ENCODE data around the gene LRRC36. TPM values are rescaled to one million over a fixed set of nuclear protein-coding genes. Genes with fewer than 3 reads are reported as not detected.

LRRC36 gene
- total and polyA plus RNA-seq, 9 of the 15 experiments (the other 6 are each of a cell fraction or from before 2014, with no cell fraction given), result 0.09 to 0.40 (median 0.17) TPM; not detected in 1

DNA sequence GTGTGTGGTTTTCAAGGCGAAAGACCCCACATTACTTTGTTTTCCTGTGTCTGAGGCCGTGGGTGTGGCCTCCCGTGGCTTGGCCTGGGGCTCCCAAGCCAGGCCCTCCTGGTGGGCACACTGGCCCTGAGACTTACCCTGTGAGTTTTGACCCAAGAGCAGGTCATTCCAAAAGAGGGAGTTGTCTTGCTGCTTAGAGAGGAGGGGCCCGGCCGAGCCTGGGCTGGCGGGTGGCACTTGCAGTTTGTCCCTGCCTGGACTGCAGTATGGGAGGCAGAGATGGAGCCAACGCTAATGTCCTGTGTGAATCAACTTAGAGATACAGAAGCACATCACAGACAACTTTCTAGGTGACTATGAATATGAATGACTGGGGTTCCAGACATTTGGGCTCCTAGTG, 24.5 kb upstream of the LRRC36 start (continued):
- TF ChIP-seq, protein P1, sequence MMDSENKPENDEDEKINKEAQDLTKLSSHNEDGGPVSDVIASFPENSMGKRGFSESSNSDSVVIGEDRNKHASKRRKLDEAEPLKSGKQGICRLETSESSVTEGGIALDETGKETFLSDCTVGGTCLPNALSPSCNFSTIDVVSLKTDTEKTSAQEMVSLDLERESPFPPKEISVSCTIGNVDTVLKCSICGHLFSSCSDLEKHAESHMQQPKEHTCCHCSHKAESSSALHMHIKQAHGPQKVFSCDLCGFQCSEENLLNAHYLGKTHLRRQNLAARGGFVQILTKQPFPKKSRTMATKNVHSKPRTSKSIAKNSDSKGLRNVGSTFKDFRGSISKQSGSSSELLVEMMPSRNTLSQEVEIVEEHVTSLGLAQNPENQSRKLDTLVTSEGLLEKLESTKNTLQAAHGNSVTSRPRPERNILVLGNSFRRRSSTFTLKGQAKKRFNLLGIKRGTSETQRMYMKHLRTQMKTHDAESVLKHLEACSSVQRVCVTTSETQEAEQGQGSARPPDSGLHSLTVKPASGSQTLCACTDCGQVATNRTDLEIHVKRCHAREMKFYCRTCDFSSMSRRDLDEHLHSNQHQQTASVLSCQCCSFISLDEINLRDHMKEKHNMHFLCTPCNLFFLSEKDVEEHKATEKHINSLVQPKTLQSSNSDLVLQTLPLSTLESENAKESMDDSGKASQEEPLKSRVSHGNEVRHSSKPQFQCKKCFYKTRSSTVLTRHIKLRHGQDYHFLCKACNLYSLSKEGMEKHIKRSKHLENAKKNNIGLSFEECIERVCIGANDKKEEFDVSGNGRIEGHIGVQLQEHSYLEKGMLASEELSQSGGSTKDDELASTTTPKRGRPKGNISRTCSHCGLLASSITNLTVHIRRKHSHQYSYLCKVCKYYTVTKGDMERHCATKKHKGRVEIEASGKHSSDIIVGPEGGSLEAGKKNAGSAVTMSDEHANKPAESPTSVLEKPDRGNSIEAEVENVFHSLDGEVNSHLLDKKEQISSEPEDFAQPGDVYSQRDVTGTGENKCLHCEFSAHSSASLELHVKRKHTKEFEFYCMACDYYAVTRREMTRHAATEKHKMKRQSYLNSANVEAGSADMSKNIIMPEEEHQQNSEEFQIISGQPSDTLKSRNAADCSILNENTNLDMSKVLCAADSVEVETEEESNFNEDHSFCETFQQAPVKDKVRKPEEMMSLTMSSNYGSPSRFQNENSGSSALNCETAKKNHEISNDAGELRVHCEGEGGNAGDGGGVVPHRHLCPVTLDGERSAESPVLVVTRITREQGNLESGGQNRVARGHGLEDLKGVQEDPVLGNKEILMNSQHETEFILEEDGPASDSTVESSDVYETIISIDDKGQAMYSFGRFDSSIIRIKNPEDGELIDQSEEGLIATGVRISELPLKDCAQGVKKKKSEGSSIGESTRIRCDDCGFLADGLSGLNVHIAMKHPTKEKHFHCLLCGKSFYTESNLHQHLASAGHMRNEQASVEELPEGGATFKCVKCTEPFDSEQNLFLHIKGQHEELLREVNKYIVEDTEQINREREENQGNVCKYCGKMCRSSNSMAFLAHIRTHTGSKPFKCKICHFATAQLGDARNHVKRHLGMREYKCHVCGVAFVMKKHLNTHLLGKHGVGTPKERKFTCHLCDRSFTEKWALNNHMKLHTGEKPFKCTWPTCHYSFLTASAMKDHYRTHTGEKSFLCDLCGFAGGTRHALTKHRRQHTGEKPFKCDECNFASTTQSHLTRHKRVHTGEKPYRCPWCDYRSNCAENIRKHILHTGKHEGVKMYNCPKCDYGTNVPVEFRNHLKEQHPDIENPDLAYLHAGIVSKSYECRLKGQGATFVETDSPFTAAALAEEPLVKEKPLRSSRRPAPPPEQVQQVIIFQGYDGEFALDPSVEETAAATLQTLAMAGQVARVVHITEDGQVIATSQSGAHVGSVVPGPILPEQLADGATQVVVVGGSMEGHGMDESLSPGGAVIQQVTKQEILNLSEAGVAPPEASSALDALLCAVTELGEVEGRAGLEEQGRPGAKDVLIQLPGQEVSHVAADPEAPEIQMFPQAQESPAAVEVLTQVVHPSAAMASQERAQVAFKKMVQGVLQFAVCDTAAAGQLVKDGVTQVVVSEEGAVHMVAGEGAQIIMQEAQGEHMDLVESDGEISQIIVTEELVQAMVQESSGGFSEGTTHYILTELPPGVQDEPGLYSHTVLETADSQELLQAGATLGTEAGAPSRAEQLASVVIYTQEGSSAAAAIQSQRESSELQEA (IDR thresholded peaks at IDR 0.05; ENCODE audit: low read depth), result no peak
- TF ChIP-seq, protein P2, sequence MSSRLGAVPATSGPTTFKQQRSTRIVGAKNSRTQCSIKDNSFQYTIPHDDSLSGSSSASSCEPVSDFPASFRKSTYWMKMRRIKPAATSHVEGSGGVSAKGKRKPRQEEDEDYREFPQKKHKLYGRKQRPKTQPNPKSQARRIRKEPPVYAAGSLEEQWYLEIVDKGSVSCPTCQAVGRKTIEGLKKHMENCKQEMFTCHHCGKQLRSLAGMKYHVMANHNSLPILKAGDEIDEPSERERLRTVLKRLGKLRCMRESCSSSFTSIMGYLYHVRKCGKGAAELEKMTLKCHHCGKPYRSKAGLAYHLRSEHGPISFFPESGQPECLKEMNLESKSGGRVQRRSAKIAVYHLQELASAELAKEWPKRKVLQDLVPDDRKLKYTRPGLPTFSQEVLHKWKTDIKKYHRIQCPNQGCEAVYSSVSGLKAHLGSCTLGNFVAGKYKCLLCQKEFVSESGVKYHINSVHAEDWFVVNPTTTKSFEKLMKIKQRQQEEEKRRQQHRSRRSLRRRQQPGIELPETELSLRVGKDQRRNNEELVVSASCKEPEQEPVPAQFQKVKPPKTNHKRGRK (tag; IDR thresholded peaks at IDR 0.05), result no peak
- TF ChIP-seq TAL1 (IDR thresholded peaks at IDR 0.05) (no peak), RB1 (IDR thresholded peaks at IDR 0.05; ENCODE audit: low read depth) (no peak), ELF1 (tag; IDR thresholded peaks at IDR 0.05) (no peak), RUNX1 (IDR thresholded peaks at IDR 0.05; ENCODE audit: low read depth) (no peak), MTA2 (IDR thresholded peaks at IDR 0.05; ENCODE audit: low read depth) (no peak), PHF20 (IDR thresholded peaks at IDR 0.05; ENCODE audit: partially characterized antibody) (no peak), MCM2 (IDR thresholded peaks at IDR 0.05; ENCODE audit: low read depth) (no peak)

All from K562 (cell line).